Lower lobe of right lung (tissue), 2 donors: ENCODE measurements around the gene PSMA4. TPM values are rescaled to one million over a fixed set of nuclear protein-coding genes. Genes with fewer than 3 reads are reported as not detected.

Experiments used
- ATAC-seq, 2 donors: fragments of 200-7000 bp; cut with Tn5 transposase; one replicate each; pipeline ENCODE4 v1.9.1; 2020 to 2022; ENCODE audit warnings: mild to moderate bottlenecking in 2 of 2, moderate library complexity in 2 of 2
- DNase-seq: peaks from one replicate; pipeline ENCODE4 v3.0.0-alpha.2; 2020
- H3K27ac ChIP-seq: fragments of 200-600 bp; one replicate; pipeline ENCODE4 v1.8.0; 2022
- H3K27me3 ChIP-seq: fragments of 200-600 bp; one replicate; pipeline ENCODE4 v1.8.0; 2022; ENCODE audit warnings: low read depth
- H3K36me3 ChIP-seq: fragments of 200-600 bp; one replicate; pipeline ENCODE4 v1.8.0; 2022; ENCODE audit warnings: mild to moderate bottlenecking
- H3K4me1 ChIP-seq: fragments of 200-600 bp; one replicate; pipeline ENCODE4 v1.8.0; 2022
- H3K4me3 ChIP-seq: fragments of 200-600 bp; one replicate; pipeline ENCODE4 v1.8.0; 2022; ENCODE audit warnings: mild to moderate bottlenecking
- H3K9me3 ChIP-seq: fragments of 200-600 bp; one replicate; pipeline ENCODE4 v1.8.0; 2022
- CTCF ChIP-seq: fragments of 200-600 bp; IDR thresholded peaks from one replicate; pipeline ENCODE4 v1.8.0; 2022; ENCODE audit warnings: antibody characterized with exemption, mild to moderate bottlenecking
- intact Hi-C: fragments of 100-400 bp; cut with DNase I; formaldehyde crosslinking; loops from one replicate; pipeline ENCODE4 v1.11.0; 2022
- total RNA-seq: library from RNA; stranded (reverse); fragmentation: NEBNext Ultra II Directional; extraction: Animal tissue kit (Norgen Biotek cat#: 25700); gene quantifications from one replicate; pipeline ENCODE4 v1.2.1, GENCODE V29; 2021
- donor health status: DM: no; HTN: yes; CAD: no; lungs with severe emphysema.

Gene PSMA4
- total RNA-seq, 1 donor from 2014 or later: 130 TPM

- Histone ChIP-seq H3K4me3 (no peak overlapping the region), H3K27ac (no peak overlapping the region), H3K4me1 (no peaks in the 10 kb centered on the region), H3K36me3 (no peaks in the 10 kb centered on the region), H3K27me3 (no peaks in the 10 kb centered on the region), H3K9me3 (no peaks in the 10 kb centered on the region)
- DNase-seq (no peak), ATAC-seq (no peak)
- TF ChIP-seq CTCF: no peak
- intact Hi-C loops: no loop called here
Measured at GRCh38 chr15:78573416-78573815, 33.2 kb downstream of the PSMA4 start.

GRCh38 chr15:78574944-78575343 is 34.7 kb downstream of the PSMA4 start:
- intact Hi-C loops: no loop called here
- ATAC-seq (no peak), DNase-seq (no peak)
- H3K36me3 ChIP-seq: no peaks in the 10 kb centered on the region
- H3K27ac ChIP-seq: no peak overlapping the region
- H3K4me1 ChIP-seq: no peaks in the 10 kb centered on the region
- TF ChIP-seq CTCF: no peak
- no peaks in the 10 kb centered on the region for H3K27me3 ChIP-seq
- H3K4me3 ChIP-seq: no peak overlapping the region
- H3K9me3 ChIP-seq: no peaks in the 10 kb centered on the region

- DNase-seq: no peak
- Histone ChIP-seq H3K9me3 (no peaks in the 10 kb centered on the region), H3K4me1 (no peaks in the 10 kb centered on the region), H3K4me3 (no peak overlapping the region), H3K36me3 (no peaks in the 10 kb centered on the region), H3K27ac (no peak overlapping the region), H3K27me3 (peaks cover 2% of the 10 kb centered on the region)
- intact Hi-C loops: no loop called here
- ATAC-seq: no peak
- no peak for TF ChIP-seq CTCF
Measured at GRCh38 chr15:78597583-78597982, 57.3 kb downstream of the PSMA4 start.

GRCh38 chr15:78598348-78598747 is 58.1 kb downstream of the PSMA4 start:
- DNase-seq: no peak
- Histone ChIP-seq H3K27ac (no peak overlapping the region), H3K36me3 (no peaks in the 10 kb centered on the region), H3K27me3 (peaks cover 4% of the 10 kb centered on the region), H3K9me3 (no peaks in the 10 kb centered on the region), H3K4me1 (no peaks in the 10 kb centered on the region), H3K4me3 (no peak overlapping the region)
- intact Hi-C loops: no loop called here
- ATAC-seq: no peak
- TF ChIP-seq CTCF: no peak

- no peak overlapping the region for H3K4me3 ChIP-seq
- ATAC-seq (no peak), DNase-seq (no peak)
- H3K27ac ChIP-seq: no peak overlapping the region
- no peak for TF ChIP-seq CTCF
- intact Hi-C loops: no loop called here
- no peaks in the 10 kb centered on the region for H3K4me1 ChIP-seq
- H3K9me3 ChIP-seq: no peaks in the 10 kb centered on the region
- no peaks in the 10 kb centered on the region for H3K36me3 ChIP-seq
- peaks cover 8% of the 10 kb centered on the region for H3K27me3 ChIP-seq
Measured at GRCh38 chr15:78599189-78599588, 58.9 kb downstream of the PSMA4 start.

Other genes with a start within 250 kb of the PSMA4 start
- gene SKIC8, start 240.8 kb upstream of the PSMA4 start, total RNA-seq: 44.4 TPM
- gene CRABP1, start 200.1 kb upstream of the PSMA4 start, total RNA-seq: not detected
- gene IREB2, start 102.2 kb upstream of the PSMA4 start, total RNA-seq: 56.4 TPM
- 4.1 TPM for gene HYKK, start 32.9 kb upstream of the PSMA4 start, total RNA-seq
- 2.6 TPM for gene CHRNA5, start 25.1 kb downstream of the PSMA4 start, total RNA-seq
- gene CHRNA3, start 80.6 kb downstream of the PSMA4 start, total RNA-seq: 1.3 TPM
- not detected for gene CHRNB4, start 100.8 kb downstream of the PSMA4 start, total RNA-seq